ENCODE data around the gene CCN6.

- TF ChIP-seq POLR2A (IDR thresholded peaks at IDR 0.05) (no peak), CTCF (IDR thresholded peaks at IDR 0.05) (no peak)
These were observed 33.4 kb downstream of the CCN6 start, which contains the start of the genes FAM229B and TUBE1 for GRCh38 chr6:112087136-112087911.
